ENCODE results near the gene WWTR1. TPM values are rescaled to one million over a fixed set of nuclear protein-coding genes. Genes with fewer than 3 reads are reported as not detected.

The WWTR1 gene
- polyA plus RNA-seq, 2 of the 4 experiments (the other 2 are of a cell fraction): 99.7 to 164 TPM

GRCh38 chr3:149589332-149589731 lies 68.5 kb downstream of the WWTR1 start:
- Histone ChIP-seq H3K4me1 (peaks cover 93% of the 10 kb centered on the region), H3K9me3 (no peaks in the 10 kb centered on the region), H3K4me3 (no peak overlapping the region), H3K27ac (peak overlapping the region; percentile 72 to 88; a peak in 5 of 6 replicates), H3K4me2 (peak overlapping the region; percentile 59)
- ChIA-PET CTCF (interaction anchor here (1.2 to 2.1 kb wide), 5 partner anchors 8 to 69 kb away, joined by 3 to 12 read pairs (median 5); partner anchors contain the start of gene WWTR1), POLR2A (no interaction called here)
- peak; percentile 76 to 91; a peak in 3 of 4 replicates for TF ChIP-seq CEBPB (IDR thresholded peaks at IDR 0.05)
- no peak for TF ChIP-seq USF2 (IDR thresholded peaks at IDR 0.05)
- no peak for TF ChIP-seq POLR2A (IDR thresholded peaks at IDR 0.05; ENCODE audit: low read length)
- no peak for TF ChIP-seq MAX (IDR thresholded peaks at IDR 0.05)
- ATAC-seq (peak in 1 of 2 experiments; percentile 33; a peak in 1 of 6 replicates), FAIRE-seq (peak; percentile 13), DNase-seq (ENCODE audit: low read depth in 1 of 2, low spot score in 1 of 2) (no peak)
- WGBS (ENCODE audit: missing lambda C conversion rate): 27% methylated on average over 4 of the region's 4 CpGs

- peaks cover 96% of the 10 kb centered on the region for H3K4me1 ChIP-seq
- H3K4me3 ChIP-seq: no peak overlapping the region
- ChIA-PET POLR2A (no interaction called here), CTCF (interaction anchor here (1.2 to 2.1 kb wide), 7 partner anchors 8 to 128 kb away, joined by 3 to 12 read pairs (median 5); partner anchors contain the start of gene WWTR1)
- DNase-seq (ENCODE audit: low read depth in 1 of 2, low spot score in 1 of 2) (no peak), FAIRE-seq (no peak), ATAC-seq (peak in 1 of 2 experiments; percentile 51; a peak in 3 of 6 replicates)
- peak; percentile 45; the same call in 1 of the 2 replicates for TF ChIP-seq E2F6 (IDR thresholded peaks at IDR 0.05; ENCODE audit: borderline replicate concordance, low read depth)
- TF ChIP-seq ZNF302 (CRISPR knock-in tag; IDR thresholded peaks at IDR 0.05): no peak
- H3K4me2 ChIP-seq: peak overlapping the region; percentile 59
- 67% methylated on average over 4 of the region's 4 CpGs for WGBS (ENCODE audit: missing lambda C conversion rate)
- peak overlapping the region; percentile 72 to 88; a peak in 5 of 6 replicates for H3K27ac ChIP-seq
- no peaks in the 10 kb centered on the region for H3K9me3 ChIP-seq
Observed at GRCh38 chr3:149588909-149589308, 68.9 kb downstream of the WWTR1 start.

GRCh38 chr3:149587383-149587782 lies 70.4 kb downstream of the WWTR1 start:
- WGBS (ENCODE audit: missing lambda C conversion rate): 26% methylated on average over 5 of the region's 5 CpGs
- peaks cover 96% of the 10 kb centered on the region for H3K4me1 ChIP-seq
- H3K9me3 ChIP-seq: no peaks in the 10 kb centered on the region
- ChIA-PET POLR2A (interaction anchor here (1.1 to 2.0 kb wide), 4 partner anchors 10 to 71 kb away, joined by 3 to 10 read pairs (median 6); partner anchors contain the start of gene WWTR1), CTCF (interaction anchor here (1.1 to 2.0 kb wide), 8 partner anchors 10 to 130 kb away, joined by 3 to 8 read pairs (median 4); partner anchors contain the start of gene WWTR1)
- TF ChIP-seq RNF2 (IDR thresholded peaks at IDR 0.05; ENCODE audit: borderline replicate concordance, low read depth) (no peak), CHD2 (IDR thresholded peaks at IDR 0.05; ENCODE audit: low read length, partially characterized antibody) (no peak)
- H3K4me2 ChIP-seq: peak overlapping the region; percentile 59
- no peak for FAIRE-seq
- H3K4me3 ChIP-seq: no peak overlapping the region
- ATAC-seq: peak in 1 of 2 experiments; percentile 34; a peak in 3 of 6 replicates
- no peak for DNase-seq (ENCODE audit: low read depth in 1 of 2, low spot score in 1 of 2)
- peak overlapping the region; percentile 72 to 88 for H3K27ac ChIP-seq

- Histone ChIP-seq H3K9me3 (no peaks in the 10 kb centered on the region), H3K4me1 (peaks cover 96% of the 10 kb centered on the region), H3K4me3 (no peak overlapping the region), H3K4me2 (peak overlapping the region; percentile 59), H3K27ac (peak overlapping the region; percentile 72 to 88)
- ATAC-seq (peak; percentile 60 to 62), FAIRE-seq (peak; percentile 39), DNase-seq (ENCODE audit: low read depth in 1 of 2, low spot score in 1 of 2) (peak in 1 of 2 experiments; percentile 39)
- ChIA-PET CTCF (interaction anchor here (0.9 to 1.7 kb wide), 8 partner anchors 9 to 71 kb away, joined by 3 to 7 read pairs (median 4); partner anchors contain the start of gene WWTR1), POLR2A (interaction anchor here (1.1 to 2.0 kb wide), 4 partner anchors 10 to 71 kb away, joined by 3 to 10 read pairs (median 6); partner anchors contain the start of gene WWTR1)
- 7% methylated on average over 1 of the region's 1 CpG for WGBS (ENCODE audit: missing lambda C conversion rate)
- TF ChIP-seq JUNB (IDR thresholded peaks at IDR 0.05) (peak; percentile 48; the same call in 1 of the 2 replicates), CTCF (IDR thresholded peaks at IDR 0.05) (no peak), JUN (IDR thresholded peaks at IDR 0.05) (peak in 1 of 2 experiments; percentile 30; a peak in 1 of 5 replicates), HDAC2 (IDR thresholded peaks at IDR 0.05) (no peak), FOSB (CRISPR knock-in tag; IDR thresholded peaks at IDR 0.05) (no peak), FOSL2 (IDR thresholded peaks at IDR 0.05) (peak; percentile 32; the same call in 1 of the 2 replicates), FOSL2 (CRISPR knock-in tag; IDR thresholded peaks at IDR 0.05) (peak; percentile 59), ATOH8 (CRISPR knock-in tag; IDR thresholded peaks at IDR 0.05; ENCODE audit: low read depth) (no peak), HMGXB4 (CRISPR knock-in tag; IDR thresholded peaks at IDR 0.05; ENCODE audit: borderline replicate concordance) (no peak)
Observed at GRCh38 chr3:149586871-149587270, 71.0 kb downstream of the WWTR1 start.
